K562 (cell line): ENCODE results near the gene KCTD11. TPM values are rescaled to one million over a fixed set of nuclear protein-coding genes. Genes with fewer than 3 reads are reported as not detected.

ENCODE experiments used
- ARID4B ChIP-seq: sonication (generic); formaldehyde crosslinking; IDR thresholded peaks from 2 replicates; pipeline ENCODE4 v1.8.0; 2022; ENCODE audit warnings: mild to moderate bottlenecking, missing genetic modification reagents
- CREB3L1 ChIP-seq: fragments of 450-650 bp; IDR thresholded peaks from 2 replicates; pipeline ENCODE4 v1.6.1; 2014; ENCODE audit warnings: low read depth, mild to moderate bottlenecking, moderate library complexity, borderline replicate concordance
- CTBP1 ChIP-seq: fragments of 450-650 bp; IDR thresholded peaks from 2 replicates; pipeline ENCODE4 v1.6.1; 2016; ENCODE audit warnings: borderline replicate concordance
- DEAF1 ChIP-seq: fragments of 450-650 bp; formaldehyde crosslinking; IDR thresholded peaks from 2 replicates; pipeline ENCODE4 v1.4.0; 2020; ENCODE audit warnings: mild to moderate bottlenecking, moderate library complexity
- KAT7 ChIP-seq: sonication (generic); formaldehyde crosslinking; IDR thresholded peaks from 2 replicates; pipeline ENCODE4 v1.8.0; 2022; ENCODE audit warnings: missing genetic modification reagents, mild to moderate bottlenecking, borderline replicate concordance
- L3MBTL2 ChIP-seq: fragments of 450-650 bp; IDR thresholded peaks from 2 replicates; pipeline ENCODE4 v1.6.1; 2016; ENCODE audit warnings: mild to moderate bottlenecking, moderate library complexity
- MAX ChIP-seq: sonication (generic); formaldehyde crosslinking; IDR thresholded peaks from 2 replicates; pipeline ENCODE4 v1.9.0; 2022; ENCODE audit warnings: mild to moderate bottlenecking, missing genetic modification reagents
- MEF2A ChIP-seq: IDR thresholded peaks from 2 replicates; pipeline ENCODE4 v1.6.1; 2011; ENCODE audit warnings: low read depth, mild to moderate bottlenecking, low read length, moderate library complexity; ENCODE audit not compliant: control insufficient read depth
- NCOR1 ChIP-seq: fragments of 450-650 bp; IDR thresholded peaks from 2 replicates; pipeline ENCODE4 v1.6.1; 2016; ENCODE audit warnings: mild to moderate bottlenecking, moderate library complexity
- TCFL5 ChIP-seq: fragments of 250-450 bp; sonication (Bioruptor Pico); conservative IDR thresholded peaks from 2 replicates; pipeline ENCODE4 v1.6.1; 2021; ENCODE audit warnings: mild to moderate bottlenecking, moderate library complexity, matching md5 sums
- ZBTB49 ChIP-seq: sonication (generic); formaldehyde crosslinking; IDR thresholded peaks from 2 replicates; pipeline ENCODE4 v1.8.0; 2022; ENCODE audit warnings: missing genetic modification reagents, mild to moderate bottlenecking, borderline replicate concordance
- ZNF311 ChIP-seq: fragments of 250-450 bp; sonication (Bioruptor Pico); IDR thresholded peaks from 2 replicates; pipeline ENCODE4 v1.4.0; 2020; ENCODE audit warnings: mild to moderate bottlenecking, moderate library complexity
- ZNF57 ChIP-seq: fragments of 450-650 bp; formaldehyde crosslinking; IDR thresholded peaks from 2 replicates; pipeline ENCODE4 v1.4.0; 2020; ENCODE audit warnings: mild to moderate bottlenecking, moderate library complexity
- ZNF583 ChIP-seq: fragments of 250-450 bp; sonication (Bioruptor Pico); IDR thresholded peaks from 2 replicates; pipeline ENCODE4 v1.4.0; 2020
- polyA plus RNA-seq, 8 experiments: library from polyadenylated mRNA; depleted of rRNA in 4 of 8; stranded (reverse) in 5 of 8; unstranded in 3 of 8; fragments of >200 nt; fragmentation: Nextera tagmentation in 2 of 8; fragmentation: Illumina TruSeq in 1 of 8; extraction: Ambion mirVana in 2 of 8; extraction: Trizol in 1 of 8; gene quantifications; 2 replicates each; pipeline versions ENCODE4 v1.2.1 to v1.2.3, GENCODE V29; 2011 to 2014; ENCODE audit warnings: inconsistent platforms in 1 of 8, missing spikeins in 1 of 8
- total RNA-seq, 7 experiments: library from RNA; depleted of rRNA in 6 of 7; stranded (reverse); fragments of >200 nt in 6 of 7; fragmentation: Illumina TruSeq in 2 of 7; extraction: Trizol in 2 of 7; gene quantifications; 2 replicates each; pipeline versions ENCODE4 v1.2.1 to v1.2.3, GENCODE V29; 2011 to 2021; ENCODE audit warnings: low replicate concordance in 1 of 7

KCTD11 gene
- total and polyA plus RNA-seq, 9 of the 15 experiments (the other 6 are each of a cell fraction or from before 2014, with no cell fraction given): 0.01 to 3.2 (median 2.5) TPM; not detected in 1

- TF ChIP-seq DEAF1 (CRISPR knock-in tag): no peak
- TF ChIP-seq MEF2A: no peak
- TF ChIP-seq L3MBTL2: peak; percentile 93
- peak; percentile 51; the same call in 1 of the 2 replicates for TF ChIP-seq CTBP1
- peak; percentile 67; the same call in 1 of the 2 replicates for TF ChIP-seq KAT7 (CRISPR knock-in tag)
- TF ChIP-seq CREB3L1: peak; percentile 48; the same call in 1 of the 2 replicates
- TF ChIP-seq NCOR1: no peak
- TF ChIP-seq ZBTB49 (CRISPR knock-in tag): no peak
- TF ChIP-seq ZNF311: no peak
- no peak for TF ChIP-seq ZNF57
- no peak for TF ChIP-seq ZNF583
- TF ChIP-seq MAX (CRISPR knock-in tag): peak; percentile 90
- TF ChIP-seq ARID4B (CRISPR knock-in tag): peak; percentile 59; the same call in 1 of the 2 replicates
- no peak for TF ChIP-seq TCFL5 (CRISPR knock-in tag)
- TF ChIP-seq, all 486 proteins: peak for 67
Measured at GRCh38 chr17:7394452-7395191, 42.7 kb downstream of the KCTD11 start, which contains the start of gene PLSCR3 (continued).
